ENCODE data around the gene PRR20D.
"Not testable (repeated sequence)": the region's sequence is repeated elsewhere in the genome, so short reads cannot be mapped to it uniquely, and the experiment has no call there.

Gene PRR20D

DNA sequence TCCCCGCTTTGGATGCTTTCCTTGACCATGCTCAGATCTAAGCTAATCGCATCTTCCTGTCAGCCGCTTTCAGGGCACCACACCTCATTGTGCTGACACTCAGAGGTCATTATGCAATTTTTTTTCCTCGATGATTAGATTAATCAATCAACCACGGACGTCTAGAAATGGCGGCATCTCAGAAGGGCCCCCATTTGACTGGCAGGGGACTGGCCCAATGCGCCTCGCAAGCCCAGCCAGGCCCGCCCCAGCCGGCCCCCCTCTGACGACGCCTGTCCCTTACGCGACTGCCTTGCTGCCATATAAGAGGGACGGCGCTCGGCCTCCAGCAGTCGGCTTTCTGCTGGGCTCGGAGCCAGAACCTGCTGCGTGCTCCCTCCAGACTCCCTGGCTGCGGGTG lies at the start of gene PRR20D:
PRR20D (plus strand) TSS at position 301 of the 400 bp plus-strand sequence. CDS start 387 bp downstream, outside the sequence.
- DNase-seq: not testable (repeated sequence)

DNA sequence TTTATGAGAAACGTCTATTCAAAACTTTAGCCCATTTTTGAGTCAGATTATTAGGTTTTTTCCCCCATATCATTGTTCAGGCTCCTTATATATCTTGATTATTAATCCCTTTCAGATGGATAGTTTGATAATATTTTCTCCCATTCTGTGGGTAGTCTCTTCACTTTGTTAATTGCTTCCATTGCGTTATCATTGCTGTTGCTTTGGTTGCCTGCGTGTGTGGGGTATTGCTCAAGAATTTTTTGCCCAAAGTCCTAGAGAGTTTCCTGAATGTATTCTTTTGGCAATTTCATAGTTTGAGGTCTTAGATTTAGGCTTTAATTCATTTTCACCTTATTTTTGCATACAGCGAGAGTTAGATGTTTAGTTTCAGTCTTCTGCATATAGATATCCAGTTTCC lies 45.5 kb upstream of the PRR20D start:
- DNase-seq: no peak

DNA sequence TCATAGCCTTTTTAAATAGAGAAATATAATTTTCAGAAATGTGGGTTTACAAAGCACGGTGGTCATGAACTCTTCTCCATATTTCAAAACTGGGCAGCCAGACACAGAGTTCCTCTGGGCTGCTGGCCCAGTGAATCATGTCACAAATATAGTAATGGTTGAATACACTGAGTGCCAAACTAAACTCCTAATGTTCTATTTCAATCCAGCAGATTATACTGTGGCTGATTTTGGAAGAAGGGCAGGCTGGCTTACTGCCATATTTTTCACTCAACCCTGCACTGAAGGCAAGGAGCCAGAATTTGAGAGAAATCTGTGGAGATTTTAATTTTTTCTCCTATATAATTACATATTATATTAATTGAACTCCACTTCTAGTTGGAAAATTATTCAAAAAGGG lies 36.8 kb upstream of the PRR20D start:
- no peak for DNase-seq

DNA sequence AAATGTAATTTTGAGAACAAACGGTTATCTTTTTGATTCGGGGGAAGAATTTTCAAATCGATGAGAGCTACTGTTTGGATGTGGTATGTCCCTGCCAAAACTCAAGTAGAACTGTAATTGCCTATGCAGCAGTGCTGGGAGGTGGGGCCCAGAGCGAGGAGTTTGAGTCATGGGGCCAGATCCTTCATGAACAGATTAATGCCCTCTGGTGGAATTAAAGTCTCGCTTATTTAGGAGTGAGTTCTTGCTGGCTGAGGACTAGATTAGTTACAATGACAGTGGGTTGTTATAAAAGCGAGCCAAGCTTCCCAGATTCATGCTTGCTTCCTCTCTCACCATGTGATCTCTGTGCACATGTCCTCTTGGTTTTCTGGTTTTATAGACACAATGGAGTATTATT lies 31.5 kb upstream of the PRR20D start:
- no peak for DNase-seq

DNA sequence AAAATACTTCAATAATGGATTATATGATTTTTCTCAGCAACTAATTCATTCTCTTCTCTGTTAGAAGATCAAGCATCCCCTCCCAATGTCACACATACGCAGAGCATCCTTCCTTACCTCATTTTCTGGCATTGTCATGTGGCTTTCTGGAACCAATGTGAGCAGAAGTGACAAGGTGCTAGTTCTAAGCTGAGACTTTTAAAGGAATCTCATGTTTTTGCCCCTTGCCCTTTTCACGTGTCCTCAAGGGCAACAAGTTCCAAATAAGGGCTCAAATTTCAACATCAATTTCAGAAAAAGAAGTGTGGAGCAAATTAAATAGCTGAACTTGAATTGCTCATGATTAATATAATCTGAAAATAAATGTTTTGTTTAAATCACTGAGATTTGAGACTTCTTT lies 24.3 kb upstream of the PRR20D start:
- no peak for DNase-seq

DNA sequence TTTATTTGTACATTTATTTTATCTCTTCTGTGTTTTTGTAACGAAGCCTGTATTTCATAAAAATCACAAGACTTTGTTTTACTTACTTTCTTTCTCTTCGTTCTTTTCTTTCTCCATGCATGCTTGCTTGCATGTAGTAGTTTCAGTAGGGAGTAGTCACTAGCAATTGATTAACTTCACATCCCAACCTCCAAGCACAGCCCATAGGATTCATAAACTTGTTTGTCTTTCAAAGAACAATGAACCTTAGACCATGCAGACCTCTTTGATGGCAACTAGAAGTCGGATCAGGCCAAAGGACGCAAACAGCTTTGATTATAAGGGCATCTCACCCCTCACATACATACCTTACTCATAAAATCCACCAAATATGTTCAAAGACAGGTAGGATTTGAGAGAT lies 22.8 kb upstream of the PRR20D start:
- DNase-seq: no peak

DNA sequence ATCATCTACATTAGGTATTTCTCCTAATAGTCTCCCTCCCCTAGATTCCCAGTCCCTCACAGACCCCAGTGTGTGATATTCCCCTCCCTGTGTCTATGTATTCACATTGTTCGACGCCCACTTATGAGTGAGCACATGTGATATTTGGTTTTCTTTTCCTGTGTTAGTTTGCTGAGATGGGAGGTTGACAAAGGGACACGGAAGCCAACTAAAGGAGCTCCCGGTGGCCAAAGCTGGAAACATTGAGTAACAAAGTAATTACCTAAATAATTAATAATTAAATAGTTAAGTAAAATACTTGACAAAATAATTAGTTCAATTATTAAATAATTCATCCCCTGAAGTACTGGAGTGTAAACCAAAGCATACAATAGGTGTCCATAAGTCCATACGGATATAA lies 21.4 kb upstream of the PRR20D start:
- DNase-seq: no peak

DNA sequence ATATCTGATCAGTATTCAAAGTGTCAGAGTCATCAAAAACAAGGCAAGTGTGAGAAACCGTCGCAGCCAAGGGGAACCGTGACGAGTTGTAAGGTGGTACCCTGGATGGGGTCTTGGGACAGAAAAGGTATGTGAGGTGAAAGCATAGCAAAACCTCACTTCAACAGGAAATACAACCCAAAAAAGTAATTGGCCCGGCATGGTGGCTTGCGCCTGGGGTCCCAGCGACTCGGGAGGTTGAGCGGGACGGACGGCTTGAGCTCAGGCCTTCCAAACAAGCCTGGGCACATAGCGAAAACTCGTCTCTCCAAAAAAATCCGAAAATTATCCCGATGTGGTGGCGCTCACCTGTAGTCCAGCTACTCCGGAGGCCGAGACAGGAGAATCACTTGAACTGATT lies 20.7 kb upstream of the PRR20D start:
- DNase-seq: not testable (repeated sequence)

DNA sequence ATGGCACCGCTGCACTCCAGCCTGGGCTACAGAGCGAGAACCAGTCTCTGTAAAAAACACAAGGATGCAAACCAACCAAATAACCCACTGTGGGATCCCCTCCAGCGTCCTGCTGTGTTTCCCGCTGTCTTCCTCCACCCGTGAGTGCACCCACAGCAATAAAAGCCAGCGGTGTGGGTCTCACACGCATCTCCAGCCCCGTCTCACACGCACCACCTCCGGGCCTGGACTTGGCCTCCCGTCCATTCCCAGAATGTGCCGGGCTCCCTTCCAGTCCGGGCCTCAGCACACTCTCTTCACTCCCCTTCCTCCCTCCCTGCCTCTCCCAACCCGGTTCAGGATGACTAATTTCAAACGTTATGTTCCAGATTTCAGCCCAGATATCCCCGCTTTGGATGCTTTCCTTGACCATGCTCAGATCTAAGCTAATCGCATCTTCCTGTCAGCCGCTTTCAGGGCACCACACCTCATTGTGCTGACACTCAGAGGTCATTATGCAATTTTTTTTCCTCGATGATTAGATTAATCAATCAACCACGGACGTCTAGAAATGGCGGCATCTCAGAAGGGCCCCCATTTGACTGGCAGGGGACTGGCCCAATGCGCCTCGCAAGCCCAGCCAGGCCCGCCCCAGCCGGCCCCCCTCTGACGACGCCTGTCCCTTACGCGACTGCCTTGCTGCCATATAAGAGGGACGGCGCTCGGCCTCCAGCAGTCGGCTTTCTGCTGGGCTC lies 20.0 kb upstream of the PRR20D start, which contains the start of gene PRR20A:
PRR20A (plus strand) TSS at position 684 of the 734 bp plus-strand sequence. CDS start 387 bp downstream, outside the sequence.
- DNase-seq: not testable (repeated sequence)

DNA sequence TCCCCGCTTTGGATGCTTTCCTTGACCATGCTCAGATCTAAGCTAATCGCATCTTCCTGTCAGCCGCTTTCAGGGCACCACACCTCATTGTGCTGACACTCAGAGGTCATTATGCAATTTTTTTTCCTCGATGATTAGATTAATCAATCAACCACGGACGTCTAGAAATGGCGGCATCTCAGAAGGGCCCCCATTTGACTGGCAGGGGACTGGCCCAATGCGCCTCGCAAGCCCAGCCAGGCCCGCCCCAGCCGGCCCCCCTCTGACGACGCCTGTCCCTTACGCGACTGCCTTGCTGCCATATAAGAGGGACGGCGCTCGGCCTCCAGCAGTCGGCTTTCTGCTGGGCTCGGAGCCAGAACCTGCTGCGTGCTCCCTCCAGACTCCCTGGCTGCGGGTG lies 13.2 kb upstream of the PRR20D start, which contains the start of gene PRR20B:
PRR20B (plus strand) TSS at position 301 of the 400 bp plus-strand sequence. CDS start 387 bp downstream, outside the sequence.
- not testable (repeated sequence) for DNase-seq

DNA sequence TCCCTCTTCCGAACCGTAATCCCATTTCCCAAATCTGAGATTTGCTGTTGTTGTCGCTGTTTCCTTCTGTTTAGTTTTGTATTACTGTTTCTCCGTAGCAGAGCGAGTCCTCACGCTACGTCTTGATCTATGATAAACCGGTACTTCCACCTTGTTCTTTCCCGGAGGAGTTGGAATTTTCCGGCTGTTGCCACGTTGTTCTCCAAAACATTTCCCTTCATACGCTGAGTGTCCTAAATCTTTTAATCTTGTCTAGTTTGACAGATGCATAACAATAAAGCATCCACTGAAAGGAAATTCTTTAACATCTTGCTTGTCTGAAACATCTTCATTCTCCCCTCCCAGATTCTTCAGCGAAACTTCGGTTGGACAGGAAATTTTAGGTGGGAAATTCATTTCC lies 12.3 kb upstream of the PRR20D start:
- DNase-seq: not testable (repeated sequence)

DNA sequence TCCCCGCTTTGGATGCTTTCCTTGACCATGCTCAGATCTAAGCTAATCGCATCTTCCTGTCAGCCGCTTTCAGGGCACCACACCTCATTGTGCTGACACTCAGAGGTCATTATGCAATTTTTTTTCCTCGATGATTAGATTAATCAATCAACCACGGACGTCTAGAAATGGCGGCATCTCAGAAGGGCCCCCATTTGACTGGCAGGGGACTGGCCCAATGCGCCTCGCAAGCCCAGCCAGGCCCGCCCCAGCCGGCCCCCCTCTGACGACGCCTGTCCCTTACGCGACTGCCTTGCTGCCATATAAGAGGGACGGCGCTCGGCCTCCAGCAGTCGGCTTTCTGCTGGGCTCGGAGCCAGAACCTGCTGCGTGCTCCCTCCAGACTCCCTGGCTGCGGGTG lies 6.7 kb upstream of the PRR20D start, which contains the start of gene PRR20C:
PRR20C (plus strand) TSS at position 301 of the 400 bp plus-strand sequence. CDS start 387 bp downstream, outside the sequence.
- not testable (repeated sequence) for DNase-seq

DNA sequence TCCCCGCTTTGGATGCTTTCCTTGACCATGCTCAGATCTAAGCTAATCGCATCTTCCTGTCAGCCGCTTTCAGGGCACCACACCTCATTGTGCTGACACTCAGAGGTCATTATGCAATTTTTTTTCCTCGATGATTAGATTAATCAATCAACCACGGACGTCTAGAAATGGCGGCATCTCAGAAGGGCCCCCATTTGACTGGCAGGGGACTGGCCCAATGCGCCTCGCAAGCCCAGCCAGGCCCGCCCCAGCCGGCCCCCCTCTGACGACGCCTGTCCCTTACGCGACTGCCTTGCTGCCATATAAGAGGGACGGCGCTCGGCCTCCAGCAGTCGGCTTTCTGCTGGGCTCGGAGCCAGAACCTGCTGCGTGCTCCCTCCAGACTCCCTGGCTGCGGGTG lies 6.5 kb downstream of the PRR20D start, which contains the start of gene PRR20E:
PRR20E (plus strand) TSS at position 301 of the 400 bp plus-strand sequence. CDS start 387 bp downstream, outside the sequence.
- DNase-seq: not testable (repeated sequence)

DNA sequence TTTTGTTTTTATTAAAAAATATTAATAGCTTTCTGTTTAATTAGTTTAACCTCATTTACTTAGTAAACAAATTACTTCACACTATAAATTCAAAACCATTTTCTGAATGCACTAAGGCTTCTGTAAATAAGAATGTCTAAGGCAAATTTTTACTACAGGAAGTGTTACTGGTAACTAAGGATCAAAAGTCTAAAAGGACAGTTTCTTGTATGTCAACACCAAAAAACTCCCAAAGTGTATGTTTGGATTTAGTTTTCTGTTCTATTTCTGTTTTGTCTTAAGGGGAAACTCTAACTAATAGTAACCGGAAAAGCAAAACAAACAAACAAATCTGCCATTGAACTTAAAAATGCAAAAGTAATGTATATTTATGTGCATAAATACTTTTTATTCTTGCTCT lies 31.2 kb downstream of the PRR20D start:
- no peak for DNase-seq

DNA sequence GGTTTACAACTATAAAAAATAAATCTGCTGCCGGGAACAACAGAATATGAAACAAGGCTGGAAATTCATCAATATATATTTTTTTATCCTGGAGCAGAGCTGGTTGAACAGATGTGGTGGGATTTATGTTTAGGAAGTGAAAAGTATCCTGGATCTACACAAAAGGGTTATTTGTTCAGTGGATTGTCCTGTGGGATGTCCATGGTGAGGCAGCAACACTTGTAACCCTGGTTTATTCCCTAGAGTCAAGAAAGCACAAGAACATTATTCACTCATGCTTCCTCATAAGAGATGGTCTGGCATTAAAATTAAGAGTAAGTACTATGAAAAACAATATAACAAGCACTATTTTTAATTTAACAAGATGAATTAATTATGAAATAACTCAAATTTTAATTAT lies 52.6 kb downstream of the PRR20D start:
- DNase-seq: no peak

Data from NK-92 treated with Interleukin-12 subunit alpha and Interleukin-12 subunit beta, amount 100 ng/mL, for 24 hours (cell line).